OCI-LY1 (cell line): Measurements from ENCODE around the gene HPSE2.

Source experiments
- H2AFZ ChIP-seq: fragments of 200-600 bp; sonication (generic), shearing (Covaris generic); 2 replicates; pipeline ENCODE4 v1.6.0; 2014; ENCODE audit warnings: antibody characterized with exemption, mild to moderate bottlenecking, low read length
- H3F3A ChIP-seq: fragments of 200-600 bp; sonication (generic), shearing (Covaris generic); 2 replicates; pipeline ENCODE4 v1.6.0; 2014; ENCODE audit warnings: mild to moderate bottlenecking, antibody characterized with exemption, low read length, moderate library complexity; ENCODE audit not compliant: insufficient read depth
- H3K27ac ChIP-seq: fragments of 200-600 bp; sonication (generic); 2 replicates; pipeline ENCODE4 v1.5.1; 2014; ENCODE audit warnings: low read length, mixed run types, mild to moderate bottlenecking, low read depth; ENCODE audit not compliant: poor library complexity, severe bottlenecking
- H3K27me3 ChIP-seq: fragments of 200-600 bp; sonication (generic); 2 replicates; pipeline ENCODE4 v1.6.0; 2014; ENCODE audit warnings: antibody characterized with exemption, mild to moderate bottlenecking, low read length, moderate library complexity; ENCODE audit not compliant: insufficient read depth
- H3K36me3 ChIP-seq: fragments of 200-600 bp; sonication (generic); 2 replicates; pipeline ENCODE4 v1.6.1; 2014; ENCODE audit warnings: mild to moderate bottlenecking, antibody characterized with exemption, low read length, moderate library complexity, mixed read lengths; ENCODE audit not compliant: insufficient read depth
- H3K4me1 ChIP-seq: fragments of 200-600 bp; sonication (generic); 2 replicates; pipeline ENCODE4 v1.5.1; 2014; ENCODE audit warnings: mild to moderate bottlenecking, low read length, moderate library complexity; ENCODE audit not compliant: insufficient read depth, severe bottlenecking
- H3K4me2 ChIP-seq: fragments of 200-600 bp; sonication (generic), shearing (Covaris generic); 2 replicates; pipeline ENCODE4 v1.6.1; 2014; ENCODE audit warnings: low read length
- H3K4me3 ChIP-seq: fragments of 200-600 bp; sonication (generic); 2 replicates; pipeline ENCODE4 v1.5.1; 2014; ENCODE audit warnings: low read length, low read depth, mild to moderate bottlenecking, mixed read lengths; ENCODE audit not compliant: poor library complexity, severe bottlenecking
- H3K79me2 ChIP-seq: fragments of 200-600 bp; shearing (Covaris generic); 2 replicates; pipeline ENCODE4 v1.6.1; 2016; ENCODE audit warnings: mixed run types, low read length, mixed read lengths; ENCODE audit not compliant: insufficient read depth
- H3K9ac ChIP-seq: fragments of 200-600 bp; sonication (generic), shearing (Covaris generic); 2 replicates; pipeline ENCODE4 v1.6.1; 2014; ENCODE audit warnings: mild to moderate bottlenecking, low read length, mixed read lengths
- H3K9me2 ChIP-seq: fragments of 200-600 bp; sonication (generic), shearing (Covaris generic); 2 replicates; pipeline ENCODE4 v1.6.1; 2014; ENCODE audit warnings: low read depth, mild to moderate bottlenecking, low read length, mixed read lengths
- H3K9me3 ChIP-seq: fragments of 200-600 bp; shearing (Covaris generic); 2 replicates; pipeline ENCODE4 v1.6.1; 2014; ENCODE audit warnings: low read length, mixed read lengths
- H4K20me1 ChIP-seq: fragments of 200-600 bp; sonication (generic), shearing (Covaris generic); 2 replicates; pipeline ENCODE4 v1.6.0; 2016; ENCODE audit warnings: mild to moderate bottlenecking, low read length; ENCODE audit not compliant: insufficient read depth
- CTCF ChIP-seq: fragments of 200-600 bp; sonication (generic), shearing (Covaris generic); IDR thresholded peaks from 2 replicates; pipeline ENCODE4 v1.5.1; 2017; ENCODE audit warnings: mild to moderate bottlenecking, antibody characterized with exemption, low read length, moderate library complexity, mixed read lengths
- EZH2 ChIP-seq: fragments of 200-600 bp; sonication (generic), shearing (Covaris generic); IDR thresholded peaks from 2 replicates; pipeline ENCODE4 v1.8.0; 2017; ENCODE audit warnings: borderline replicate concordance, mixed run types, mild to moderate bottlenecking, antibody characterized with exemption, low read length, moderate library complexity, mixed read lengths

The HPSE2 gene

DNA sequence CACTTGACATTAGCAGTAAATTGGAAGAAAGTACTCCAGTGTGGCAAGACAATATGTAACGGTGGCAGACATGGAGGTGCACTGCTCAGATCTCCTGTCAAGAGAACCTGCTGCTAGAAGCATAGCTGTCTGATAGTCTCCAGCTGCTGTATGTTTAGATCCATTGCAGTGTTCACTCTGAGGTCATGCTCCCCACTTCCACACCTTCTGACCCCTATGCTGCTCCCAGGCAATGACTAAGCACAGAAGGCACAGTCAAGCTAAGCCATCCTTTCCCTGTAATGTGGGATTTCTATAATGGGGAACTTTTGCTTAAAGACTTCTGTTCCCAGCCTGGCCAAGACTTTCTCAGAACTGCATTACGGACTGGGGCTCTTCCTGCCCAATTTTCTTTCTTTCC is 315.8 kb downstream of the HPSE2 start:
- Histone ChIP-seq H3K4me2 (no peak overlapping the region), H3K27me3 (no peaks in the 10 kb centered on the region), H3K9me2 (no peaks in the 10 kb centered on the region), H3K36me3 (no peaks in the 10 kb centered on the region), H3K4me3 (no peak overlapping the region), H3K79me2 (no peaks in the 10 kb centered on the region), H4K20me1 (no peaks in the 10 kb centered on the region), H3F3A (no peaks in the 10 kb centered on the region), H3K27ac (no peak overlapping the region), H3K9me3 (no peaks in the 10 kb centered on the region), H3K4me1 (no peaks in the 10 kb centered on the region), H2AFZ (no peak overlapping the region), H3K9ac (no peak overlapping the region)
- no peak for TF ChIP-seq CTCF
- TF ChIP-seq EZH2, result no peak

DNA sequence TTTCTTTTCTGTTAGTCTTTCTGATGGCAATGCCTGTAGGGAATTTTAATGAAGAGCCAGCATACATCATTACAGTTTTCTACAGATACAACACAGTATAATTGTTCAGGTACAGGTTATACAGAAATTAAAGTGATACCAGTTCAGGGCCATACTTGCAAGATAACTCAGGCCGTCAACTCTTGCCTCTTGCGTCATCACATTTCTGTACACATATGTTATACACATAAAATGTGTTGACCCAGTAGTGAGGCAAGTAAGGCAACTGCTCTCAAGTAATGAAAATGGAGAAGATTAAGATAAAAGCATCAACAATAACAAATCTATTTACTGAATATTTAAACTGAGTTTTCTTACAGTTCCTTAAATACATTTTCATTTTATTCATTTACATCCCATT is 317.8 kb downstream of the HPSE2 start:
- no peaks in the 10 kb centered on the region for H3K36me3 ChIP-seq
- TF ChIP-seq CTCF (no peak), EZH2 (no peak)
- no peak overlapping the region for H2AFZ ChIP-seq

DNA sequence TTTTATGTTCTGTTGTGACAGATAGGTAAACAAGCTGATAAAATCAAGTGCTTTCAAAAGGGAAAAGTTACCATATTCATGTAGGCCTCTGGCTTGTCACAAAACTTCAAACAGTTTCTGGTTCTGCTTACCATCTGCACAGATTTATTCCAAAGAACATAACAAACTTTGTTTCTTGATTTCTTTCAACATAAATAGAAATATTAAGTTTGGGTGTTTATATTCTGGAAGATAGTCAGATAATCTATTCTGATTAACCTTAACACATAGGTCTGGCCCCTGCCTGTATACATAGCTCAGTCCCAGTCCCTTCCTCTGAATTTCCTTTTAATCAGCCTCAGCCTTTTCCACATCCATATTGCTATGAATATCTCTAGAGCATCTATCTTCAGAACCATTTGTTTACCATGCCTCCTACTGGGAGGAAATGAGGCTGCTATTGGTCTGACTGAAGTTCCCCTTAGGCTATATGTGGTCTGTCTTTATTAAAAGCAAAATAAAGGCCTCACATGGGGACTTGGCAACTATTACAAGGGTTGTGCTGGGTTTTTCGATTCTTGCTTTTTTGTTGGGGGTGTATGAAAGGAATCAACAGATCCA is 319.0 kb downstream of the HPSE2 start:
- H2AFZ ChIP-seq, result no peak overlapping the region
- no peak overlapping the region for H3K27ac ChIP-seq
- no peak overlapping the region for H3K9ac ChIP-seq
- no peak overlapping the region for H3K4me3 ChIP-seq
- TF ChIP-seq EZH2, result no peak
- no peak for TF ChIP-seq CTCF
- H3K36me3 ChIP-seq, result no peaks in the 10 kb centered on the region
- H3K79me2 ChIP-seq, result no peaks in the 10 kb centered on the region
- H3K9me2 ChIP-seq, result no peaks in the 10 kb centered on the region
- no peak overlapping the region for H3K4me2 ChIP-seq
- H3K9me3 ChIP-seq, result no peaks in the 10 kb centered on the region
- H3K4me1 ChIP-seq, result no peaks in the 10 kb centered on the region
- H3K27me3 ChIP-seq, result no peaks in the 10 kb centered on the region
- no peaks in the 10 kb centered on the region for H3F3A ChIP-seq
- no peaks in the 10 kb centered on the region for H4K20me1 ChIP-seq

More for the DNA sequence above, 317.8 kb downstream of the HPSE2 start:
- H3K27ac ChIP-seq, result no peak overlapping the region
- no peak overlapping the region for H3K4me3 ChIP-seq
- no peaks in the 10 kb centered on the region for H3K27me3 ChIP-seq
- H3K9ac ChIP-seq, result no peak overlapping the region
- no peaks in the 10 kb centered on the region for H4K20me1 ChIP-seq
- H3K9me2 ChIP-seq, result no peaks in the 10 kb centered on the region
- H3K9me3 ChIP-seq, result no peaks in the 10 kb centered on the region
- H3F3A ChIP-seq, result no peaks in the 10 kb centered on the region
- H3K4me1 ChIP-seq, result no peaks in the 10 kb centered on the region
- H3K4me2 ChIP-seq, result no peak overlapping the region
- no peaks in the 10 kb centered on the region for H3K79me2 ChIP-seq
